ENCODE results near the gene PHACTR2.

Gene PHACTR2

DNA sequence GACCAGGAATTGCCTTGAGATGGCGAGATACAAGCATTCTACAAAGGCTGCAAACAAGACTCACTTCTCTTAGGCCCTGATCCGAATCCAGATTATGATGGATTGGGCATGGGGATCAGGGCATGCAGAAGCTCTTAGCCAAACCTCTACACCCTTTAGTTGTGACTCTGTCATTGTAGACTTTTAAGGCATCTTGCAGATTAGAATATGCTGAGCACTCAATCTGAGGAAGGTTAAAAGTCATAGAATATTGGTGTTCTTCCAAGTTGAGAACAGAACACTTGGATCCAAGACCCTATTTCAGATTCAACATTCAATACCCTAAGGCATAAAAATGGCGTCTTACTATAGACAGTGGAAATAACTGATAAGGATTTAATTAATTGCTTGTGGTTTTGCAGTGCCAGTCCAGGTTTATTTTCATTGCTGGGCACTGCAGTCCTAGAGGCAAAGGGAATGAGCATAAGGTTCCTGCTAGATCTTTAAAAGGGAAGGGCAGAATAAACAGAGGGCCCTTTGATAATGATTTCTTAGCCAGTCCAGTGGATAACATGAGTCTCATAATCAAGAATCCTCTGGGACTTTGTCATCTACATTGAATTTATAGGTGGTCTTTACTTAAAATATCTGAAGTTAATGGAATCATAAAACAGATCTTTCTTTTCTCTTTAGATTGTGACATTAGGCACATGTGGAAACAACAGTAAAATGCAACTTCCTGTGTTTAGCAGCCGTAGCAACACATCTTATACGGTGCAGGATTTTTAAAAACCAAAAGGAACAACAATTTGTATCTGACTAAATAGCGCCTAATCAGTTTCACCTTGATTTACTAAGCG is 17.6 kb downstream of the PHACTR2 start:
- no peaks in the 10 kb centered on the region for H3K27me3 ChIP-seq (ENCODE audit: insufficient read depth, poor library complexity, severe bottlenecking)
- no peak overlapping the region for H3K4me3 ChIP-seq (replicated peaks; ENCODE audit: insufficient read depth, low read length)
- TF ChIP-seq POLR2AphosphoS5 (IDR thresholded peaks at IDR 0.05; ENCODE audit: low read depth), result no peak
- TF ChIP-seq, protein P1, sequence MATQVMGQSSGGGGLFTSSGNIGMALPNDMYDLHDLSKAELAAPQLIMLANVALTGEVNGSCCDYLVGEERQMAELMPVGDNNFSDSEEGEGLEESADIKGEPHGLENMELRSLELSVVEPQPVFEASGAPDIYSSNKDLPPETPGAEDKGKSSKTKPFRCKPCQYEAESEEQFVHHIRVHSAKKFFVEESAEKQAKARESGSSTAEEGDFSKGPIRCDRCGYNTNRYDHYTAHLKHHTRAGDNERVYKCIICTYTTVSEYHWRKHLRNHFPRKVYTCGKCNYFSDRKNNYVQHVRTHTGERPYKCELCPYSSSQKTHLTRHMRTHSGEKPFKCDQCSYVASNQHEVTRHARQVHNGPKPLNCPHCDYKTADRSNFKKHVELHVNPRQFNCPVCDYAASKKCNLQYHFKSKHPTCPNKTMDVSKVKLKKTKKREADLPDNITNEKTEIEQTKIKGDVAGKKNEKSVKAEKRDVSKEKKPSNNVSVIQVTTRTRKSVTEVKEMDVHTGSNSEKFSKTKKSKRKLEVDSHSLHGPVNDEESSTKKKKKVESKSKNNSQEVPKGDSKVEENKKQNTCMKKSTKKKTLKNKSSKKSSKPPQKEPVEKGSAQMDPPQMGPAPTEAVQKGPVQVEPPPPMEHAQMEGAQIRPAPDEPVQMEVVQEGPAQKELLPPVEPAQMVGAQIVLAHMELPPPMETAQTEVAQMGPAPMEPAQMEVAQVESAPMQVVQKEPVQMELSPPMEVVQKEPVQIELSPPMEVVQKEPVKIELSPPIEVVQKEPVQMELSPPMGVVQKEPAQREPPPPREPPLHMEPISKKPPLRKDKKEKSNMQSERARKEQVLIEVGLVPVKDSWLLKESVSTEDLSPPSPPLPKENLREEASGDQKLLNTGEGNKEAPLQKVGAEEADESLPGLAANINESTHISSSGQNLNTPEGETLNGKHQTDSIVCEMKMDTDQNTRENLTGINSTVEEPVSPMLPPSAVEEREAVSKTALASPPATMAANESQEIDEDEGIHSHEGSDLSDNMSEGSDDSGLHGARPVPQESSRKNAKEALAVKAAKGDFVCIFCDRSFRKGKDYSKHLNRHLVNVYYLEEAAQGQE (IDR thresholded peaks at IDR 0.05; ENCODE audit: insufficient replicate concordance, low read depth), result no peak
- no peak for TF ChIP-seq GABPA (IDR thresholded peaks at IDR 0.05; ENCODE audit: low read depth)
- no peak for TF ChIP-seq CTCF (IDR thresholded peaks at IDR 0.05; ENCODE audit: insufficient read depth, low read length)
- TF ChIP-seq SPI1 (IDR thresholded peaks at IDR 0.05; ENCODE audit: borderline replicate concordance, low read depth), result no peak
- DNase-seq (ENCODE audit: low read depth in 1 of 2, low spot score in 1 of 2), result peak in 1 of 2 experiments; percentile 45
- H3K27ac ChIP-seq (replicated peaks), result peak overlapping the region; percentile 75

DNA sequence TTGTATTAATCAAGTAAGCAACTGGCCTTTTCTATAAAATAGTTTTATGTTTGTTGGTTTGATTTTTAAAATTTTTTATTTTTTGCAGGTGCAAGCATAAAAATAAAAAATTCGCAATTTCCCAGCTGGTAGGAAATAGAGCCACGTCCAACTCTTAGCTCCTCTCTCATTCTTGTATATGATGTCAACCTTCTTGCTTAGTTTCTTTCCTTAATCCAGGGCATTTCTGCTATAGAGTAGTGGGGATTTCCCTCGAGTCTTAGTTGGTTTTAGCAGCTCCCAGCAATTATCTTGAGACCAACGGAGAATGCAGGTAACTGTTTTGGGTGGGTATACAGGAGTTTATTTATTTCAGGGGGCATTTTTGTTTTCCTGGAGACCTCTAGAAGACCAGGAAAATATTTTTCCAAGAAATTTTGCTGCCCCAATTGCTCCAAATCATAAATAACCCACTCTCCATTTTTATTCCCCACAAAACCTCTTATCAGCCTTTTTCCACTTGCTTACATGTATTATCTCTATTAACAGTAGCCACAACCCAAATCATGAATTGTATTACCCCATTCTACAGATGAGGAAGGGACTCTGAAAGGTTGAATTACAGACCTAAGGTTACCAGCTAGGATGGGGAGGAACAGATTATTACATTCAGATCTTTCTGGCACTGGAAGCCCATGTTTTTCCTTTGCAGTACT is 18.4 kb downstream of the PHACTR2 start:
- Histone ChIP-seq H3K27me3 (ENCODE audit: insufficient read depth, poor library complexity, severe bottlenecking) (no peaks in the 10 kb centered on the region), H3K4me3 (replicated peaks; ENCODE audit: insufficient read depth, low read length) (no peak overlapping the region), H3K27ac (replicated peaks) (peak overlapping the region; percentile 75)
- DNase-seq (ENCODE audit: low read depth in 1 of 2, low spot score in 1 of 2), result no peak
- no peak for TF ChIP-seq POLR2AphosphoS5 (IDR thresholded peaks at IDR 0.05; ENCODE audit: low read depth)
- TF ChIP-seq CTCF (IDR thresholded peaks at IDR 0.05; ENCODE audit: insufficient read depth, low read length), result no peak
- no peak for TF ChIP-seq SPI1 (IDR thresholded peaks at IDR 0.05; ENCODE audit: borderline replicate concordance, low read depth)
- no peak for TF ChIP-seq GABPA (IDR thresholded peaks at IDR 0.05; ENCODE audit: low read depth)
- TF ChIP-seq, protein P1 (IDR thresholded peaks at IDR 0.05; ENCODE audit: insufficient replicate concordance, low read depth), result no peak

DNA sequence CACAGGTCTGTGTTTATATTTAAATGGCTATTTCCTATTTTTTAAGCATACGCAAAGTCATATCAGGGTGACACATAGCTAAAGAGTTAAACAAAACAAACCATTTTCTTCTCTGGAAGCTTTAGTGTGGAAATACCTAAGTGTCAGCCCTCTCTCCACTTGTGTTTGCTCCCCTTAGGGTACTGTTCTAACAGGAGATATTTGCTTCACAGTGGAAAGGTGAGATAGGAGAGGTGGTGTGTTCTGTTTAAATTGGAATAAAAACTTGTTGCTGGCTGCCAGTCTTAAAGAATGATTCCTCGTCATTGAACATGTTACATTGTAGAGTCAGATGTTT is 18.9 kb downstream of the PHACTR2 start:
- Histone ChIP-seq H3K27me3 (ENCODE audit: insufficient read depth, poor library complexity, severe bottlenecking) (no peaks in the 10 kb centered on the region), H3K4me3 (replicated peaks; ENCODE audit: insufficient read depth, low read length) (no peak overlapping the region), H3K27ac (replicated peaks) (no peak overlapping the region)
- TF ChIP-seq CTCF (IDR thresholded peaks at IDR 0.05; ENCODE audit: insufficient read depth, low read length), result no peak
- no peak for TF ChIP-seq GABPA (IDR thresholded peaks at IDR 0.05; ENCODE audit: low read depth)
- TF ChIP-seq POLR2AphosphoS5 (IDR thresholded peaks at IDR 0.05; ENCODE audit: low read depth), result no peak
- TF ChIP-seq, protein P1 (IDR thresholded peaks at IDR 0.05; ENCODE audit: insufficient replicate concordance, low read depth), result no peak
- no peak for TF ChIP-seq SPI1 (IDR thresholded peaks at IDR 0.05; ENCODE audit: borderline replicate concordance, low read depth)
- no peak for DNase-seq (ENCODE audit: low read depth in 1 of 2, low spot score in 1 of 2)

All from HL-60 (cell line).